ENCODE measurements around the gene AURKB. TPM values are rescaled to one million over a fixed set of nuclear protein-coding genes. Genes with fewer than 3 reads are reported as not detected.

The AURKB gene
- total RNA-seq, 1 experiment from 2014 or later = 141 TPM

DNA sequence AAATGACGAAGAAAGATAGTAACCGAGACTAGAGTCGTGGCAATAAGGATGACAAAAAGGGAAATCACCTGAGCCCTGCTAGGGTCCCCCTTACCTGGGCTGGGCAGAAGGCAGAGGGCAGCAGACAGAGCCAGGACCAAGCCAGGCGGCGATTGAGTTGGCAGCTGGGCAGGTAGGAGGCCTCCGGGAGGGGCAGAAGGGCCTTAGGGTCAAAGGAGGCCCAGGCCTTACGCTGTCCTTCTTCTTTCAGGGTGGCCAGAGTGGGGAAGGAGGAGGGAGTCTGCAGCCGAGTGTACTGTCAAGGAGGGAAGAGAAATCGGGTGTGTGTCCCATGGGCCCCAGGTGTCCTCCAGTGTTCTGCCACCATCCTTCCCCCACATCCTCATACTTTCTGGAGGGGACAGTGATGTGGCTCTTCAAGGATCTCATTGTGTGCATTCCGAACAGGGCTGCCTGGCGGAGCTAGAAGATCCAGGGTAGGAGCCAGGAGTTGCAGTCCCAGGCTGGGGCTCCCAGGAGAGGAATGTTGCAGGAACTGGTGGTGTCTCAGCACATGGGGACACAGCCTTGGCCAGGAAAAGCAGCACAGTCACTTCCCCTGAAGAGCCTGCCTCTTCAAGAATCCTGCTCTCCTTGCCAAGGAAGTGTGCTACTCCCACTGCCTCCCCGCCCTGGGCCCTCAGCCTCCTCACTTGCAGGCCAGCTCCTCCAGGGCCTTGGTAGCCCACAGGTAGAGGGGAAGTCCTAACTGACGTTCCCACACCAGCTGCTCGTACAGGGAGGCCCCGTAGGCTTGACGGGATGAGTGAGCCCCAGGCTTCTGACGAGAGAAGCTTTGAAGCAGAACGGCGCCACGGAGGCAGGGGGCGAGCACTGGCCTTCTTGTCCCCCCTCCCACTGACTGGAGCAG lies 24.2 kb upstream of the AURKB start:
- Histone ChIP-seq H3K9ac (ENCODE audit: low read length) (no peak overlapping the region), H3K9me3 (ENCODE audit: control insufficient read depth in 1 of 2, insufficient read depth in 1 of 2, low read depth in 1 of 2, low read length in 2 of 2) (no peaks in the 10 kb centered on the region), H3K4me2 (ENCODE audit: low read length) (no peak overlapping the region), H3K27ac (ENCODE audit: low read depth, low read length) (no peak overlapping the region), H3K9me2 (ENCODE audit: insufficient read depth) (no peaks in the 10 kb centered on the region), H3K27me3 (ENCODE audit: insufficient read depth, low read length) (no peaks in the 10 kb centered on the region), H3K36me3 (ENCODE audit: control insufficient read depth in 1 of 2, insufficient read depth in 2 of 2, low read length in 2 of 2) (peaks cover 71 to 72% of the 10 kb centered on the region in 2 experiments), H3K4me3 (replicated peaks in 1 of 2; ENCODE audit: low read depth in 1 of 2, low read length in 2 of 2) (no peak overlapping the region), H4K20me1 (ENCODE audit: insufficient read depth) (no peaks in the 10 kb centered on the region), H3K79me2 (ENCODE audit: insufficient read depth, low read length) (peaks cover 9% of the 10 kb centered on the region; the same call in 1 of the 2 replicates), H2AFZ (ENCODE audit: low read depth, low read length, poor library complexity, severe bottlenecking) (no peak overlapping the region), H3K4me1 (ENCODE audit: control insufficient read depth in 1 of 2, insufficient read depth in 2 of 2, low read length in 2 of 2) (no peaks in the 10 kb centered on the region)
- ChIA-PET POLR2A (no interaction called here), RAD21 (ENCODE audit: low non-redundant PET in 1 of 2, low total read pairs in 2 of 2, uncharacterized antibody in 2 of 2, unreplicated experiment in 2 of 2) (no interaction called here), CTCF (no interaction called here)
- no peak for DNase-seq (ENCODE audit: low read depth, low spot score)
- intact Hi-C loops (cut with micrococcal nuclease) = no loop called here
- TF ChIP-seq CEBPB (IDR thresholded peaks at IDR 0.05; ENCODE audit: low read depth) (no peak), SRF (IDR thresholded peaks at IDR 0.05; ENCODE audit: low read depth) (no peak), ZFX (IDR thresholded peaks at IDR 0.05) (no peak), EGR1 (IDR thresholded peaks at IDR 0.05; ENCODE audit: low read depth) (no peak), ELF1 (IDR thresholded peaks at IDR 0.05; ENCODE audit: borderline replicate concordance, low read depth) (no peak), CBX3 (IDR thresholded peaks at IDR 0.05; ENCODE audit: low read depth) (no peak), ZNF274 (IDR thresholded peaks at IDR 0.05; ENCODE audit: low read depth, low read length) (no peak)
- TF ChIP-seq, protein P1, sequence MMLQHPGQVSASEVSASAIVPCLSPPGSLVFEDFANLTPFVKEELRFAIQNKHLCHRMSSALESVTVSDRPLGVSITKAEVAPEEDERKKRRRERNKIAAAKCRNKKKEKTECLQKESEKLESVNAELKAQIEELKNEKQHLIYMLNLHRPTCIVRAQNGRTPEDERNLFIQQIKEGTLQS (IDR thresholded peaks at IDR 0.05) = no peak
- ATAC-seq = no peak
- no TSS peak for BruUV-seq (replicated peaks)

DNA sequence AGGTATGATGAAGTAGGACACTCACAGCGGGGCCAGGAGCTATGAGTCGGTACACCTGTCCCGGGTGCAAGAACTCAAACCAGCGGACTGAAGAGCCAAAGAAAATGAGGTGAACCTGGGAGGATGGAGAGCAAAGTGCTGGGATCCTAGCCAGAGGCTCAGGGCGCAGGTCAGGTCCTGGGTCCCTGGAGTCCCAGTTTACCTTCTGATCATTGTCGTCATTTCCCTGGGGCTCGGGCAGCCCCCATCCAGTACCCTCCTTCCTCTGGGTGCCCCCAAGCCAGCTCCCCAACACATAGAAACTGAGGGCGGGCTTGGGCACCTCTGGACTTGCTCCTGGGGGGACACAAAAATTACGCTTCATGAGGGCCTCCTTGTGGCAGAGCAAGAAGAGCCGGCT lies 21.3 kb upstream of the AURKB start:
- POLR2A ChIA-PET = no interaction called here
- Histone ChIP-seq H4K20me1 (ENCODE audit: insufficient read depth) (no peaks in the 10 kb centered on the region), H3K27ac (ENCODE audit: low read depth, low read length) (no peak overlapping the region), H3K27me3 (ENCODE audit: insufficient read depth, low read length) (no peaks in the 10 kb centered on the region), H3K36me3 (ENCODE audit: control insufficient read depth in 1 of 2, insufficient read depth in 2 of 2, low read length in 2 of 2) (peaks cover 61 to 73% of the 10 kb centered on the region in 2 experiments), H2AFZ (ENCODE audit: low read depth, low read length, poor library complexity, severe bottlenecking) (no peak overlapping the region), H3K9me3 (ENCODE audit: control insufficient read depth in 1 of 2, insufficient read depth in 1 of 2, low read depth in 1 of 2, low read length in 2 of 2) (no peaks in the 10 kb centered on the region), H3K79me2 (ENCODE audit: insufficient read depth, low read length) (no peaks in the 10 kb centered on the region; the same call in 1 of the 2 replicates), H3K4me2 (ENCODE audit: low read length) (no peak overlapping the region), H3K4me1 (ENCODE audit: control insufficient read depth in 1 of 2, insufficient read depth in 2 of 2, low read length in 2 of 2) (peaks cover 9 to 12% of the 10 kb centered on the region in 2 experiments), H3K9me2 (ENCODE audit: insufficient read depth) (no peaks in the 10 kb centered on the region), H3K9ac (ENCODE audit: low read length) (no peak overlapping the region), H3K4me3 (replicated peaks in 1 of 2; ENCODE audit: low read depth in 1 of 2, low read length in 2 of 2) (no peak overlapping the region)
- intact Hi-C loops (cut with micrococcal nuclease) = no loop called here
- DNase-seq (ENCODE audit: low read depth, low spot score) = no peak
- ATAC-seq = no peak
- CTCF ChIA-PET = no interaction called here
- no TSS peak for BruUV-seq (replicated peaks)
- RAD21 ChIA-PET (ENCODE audit: low non-redundant PET in 1 of 2, low total read pairs in 2 of 2, uncharacterized antibody in 2 of 2, unreplicated experiment in 2 of 2) = no interaction called here
- TF ChIP-seq ZNF274 (IDR thresholded peaks at IDR 0.05; ENCODE audit: low read depth, low read length) = no peak
- TF ChIP-seq ELF1 (IDR thresholded peaks at IDR 0.05; ENCODE audit: borderline replicate concordance, low read depth) = no peak
- TF ChIP-seq, protein P2, sequence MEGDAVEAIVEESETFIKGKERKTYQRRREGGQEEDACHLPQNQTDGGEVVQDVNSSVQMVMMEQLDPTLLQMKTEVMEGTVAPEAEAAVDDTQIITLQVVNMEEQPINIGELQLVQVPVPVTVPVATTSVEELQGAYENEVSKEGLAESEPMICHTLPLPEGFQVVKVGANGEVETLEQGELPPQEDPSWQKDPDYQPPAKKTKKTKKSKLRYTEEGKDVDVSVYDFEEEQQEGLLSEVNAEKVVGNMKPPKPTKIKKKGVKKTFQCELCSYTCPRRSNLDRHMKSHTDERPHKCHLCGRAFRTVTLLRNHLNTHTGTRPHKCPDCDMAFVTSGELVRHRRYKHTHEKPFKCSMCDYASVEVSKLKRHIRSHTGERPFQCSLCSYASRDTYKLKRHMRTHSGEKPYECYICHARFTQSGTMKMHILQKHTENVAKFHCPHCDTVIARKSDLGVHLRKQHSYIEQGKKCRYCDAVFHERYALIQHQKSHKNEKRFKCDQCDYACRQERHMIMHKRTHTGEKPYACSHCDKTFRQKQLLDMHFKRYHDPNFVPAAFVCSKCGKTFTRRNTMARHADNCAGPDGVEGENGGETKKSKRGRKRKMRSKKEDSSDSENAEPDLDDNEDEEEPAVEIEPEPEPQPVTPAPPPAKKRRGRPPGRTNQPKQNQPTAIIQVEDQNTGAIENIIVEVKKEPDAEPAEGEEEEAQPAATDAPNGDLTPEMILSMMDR (IDR thresholded peaks at IDR 0.05 in 2 of 3, conservative IDR thresholded peaks at IDR 0.05 in 1 of 3; ENCODE audit: borderline replicate concordance in 1 of 3, insufficient read depth in 1 of 3, low read depth in 2 of 3, low read length in 2 of 3) = no peak
- TF ChIP-seq, protein P3, sequence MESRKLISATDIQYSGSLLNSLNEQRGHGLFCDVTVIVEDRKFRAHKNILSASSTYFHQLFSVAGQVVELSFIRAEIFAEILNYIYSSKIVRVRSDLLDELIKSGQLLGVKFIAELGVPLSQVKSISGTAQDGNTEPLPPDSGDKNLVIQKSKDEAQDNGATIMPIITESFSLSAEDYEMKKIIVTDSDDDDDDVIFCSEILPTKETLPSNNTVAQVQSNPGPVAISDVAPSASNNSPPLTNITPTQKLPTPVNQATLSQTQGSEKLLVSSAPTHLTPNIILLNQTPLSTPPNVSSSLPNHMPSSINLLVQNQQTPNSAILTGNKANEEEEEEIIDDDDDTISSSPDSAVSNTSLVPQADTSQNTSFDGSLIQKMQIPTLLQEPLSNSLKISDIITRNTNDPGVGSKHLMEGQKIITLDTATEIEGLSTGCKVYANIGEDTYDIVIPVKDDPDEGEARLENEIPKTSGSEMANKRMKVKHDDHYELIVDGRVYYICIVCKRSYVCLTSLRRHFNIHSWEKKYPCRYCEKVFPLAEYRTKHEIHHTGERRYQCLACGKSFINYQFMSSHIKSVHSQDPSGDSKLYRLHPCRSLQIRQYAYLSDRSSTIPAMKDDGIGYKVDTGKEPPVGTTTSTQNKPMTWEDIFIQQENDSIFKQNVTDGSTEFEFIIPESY (IDR thresholded peaks at IDR 0.05; ENCODE audit: extremely low read depth, insufficient replicate concordance, low read length) = no peak
- no peak for TF ChIP-seq POLR2AphosphoS5 (IDR thresholded peaks at IDR 0.05; ENCODE audit: low read depth, low read length)
- TF ChIP-seq EZH2 (IDR thresholded peaks at IDR 0.05) = no peak
- TF ChIP-seq, protein P4, sequence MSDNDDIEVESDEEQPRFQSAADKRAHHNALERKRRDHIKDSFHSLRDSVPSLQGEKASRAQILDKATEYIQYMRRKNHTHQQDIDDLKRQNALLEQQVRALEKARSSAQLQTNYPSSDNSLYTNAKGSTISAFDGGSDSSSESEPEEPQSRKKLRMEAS (IDR thresholded peaks at IDR 0.05) = no peak
- no peak for TF ChIP-seq EZH2phosphoT487 (IDR thresholded peaks at IDR 0.05; ENCODE audit: borderline replicate concordance)
- no peak for TF ChIP-seq FOSL1 (IDR thresholded peaks at IDR 0.05; ENCODE audit: low read depth)
- no peak for TF ChIP-seq POLR2A (IDR thresholded peaks at IDR 0.05; ENCODE audit: borderline replicate concordance, extremely low read depth, insufficient read depth, insufficient read length)
- TF ChIP-seq SP1 (IDR thresholded peaks at IDR 0.05; ENCODE audit: low read depth) = no peak
